ENCODE results near the gene GABBR2.

GRCh38 chr9:98530806-98531386, 177.8 kb downstream of the GABBR2 start:
- no peak for TF ChIP-seq CTCF (IDR thresholded peaks at IDR 0.05)
- TF ChIP-seq POLR2A (IDR thresholded peaks at IDR 0.05), result no peak

All from adrenal gland (tissue), 5 donors.